NCI-H2029 (cell line): ENCODE data around the gene SMURF2.
A peak's percentile ranks its signal among the peaks of the same experiment; 100 is the strongest.
"Not testable (repeated sequence)": the region's sequence is repeated elsewhere in the genome, so short reads cannot be mapped to it uniquely, and the experiment has no call there.

Experiments
- DNase-seq: peaks from one replicate; lab custom pipeline; 2025; lab: John Stamatoyannopoulos, UW

Gene SMURF2

DNA sequence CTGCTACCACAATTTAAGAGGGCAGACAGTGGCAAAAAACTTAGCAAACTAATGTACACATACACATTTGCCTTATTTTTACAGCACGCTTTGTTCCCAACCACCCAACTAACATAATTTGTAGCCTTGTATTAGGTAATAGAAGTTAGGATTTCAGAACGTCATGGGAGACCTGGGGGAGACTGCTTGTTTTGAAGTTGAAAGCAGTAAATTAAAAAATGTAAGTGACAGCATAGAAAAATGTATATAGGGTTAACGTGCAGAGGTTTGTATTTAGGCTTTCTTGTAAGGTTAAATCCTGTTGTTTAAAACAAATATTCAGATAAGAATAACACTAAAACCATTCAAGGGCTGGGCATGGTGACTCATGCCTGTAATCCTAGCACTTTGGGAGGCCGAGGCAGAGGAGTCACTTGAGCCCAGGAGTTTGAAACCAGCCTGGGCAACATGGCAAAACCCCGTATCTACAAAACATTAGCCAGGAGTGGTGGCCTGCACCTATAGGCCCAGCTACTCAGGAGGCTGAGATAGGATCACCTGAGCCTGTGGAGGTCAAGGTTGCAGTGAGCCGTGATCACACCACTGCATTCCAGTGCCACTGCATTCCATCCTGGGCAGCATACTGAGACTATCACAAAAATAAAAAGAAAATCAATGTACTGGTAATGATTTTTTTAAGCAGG is 2.3 kb upstream of the SMURF2 start:
- DNase-seq, result not testable (repeated sequence)

DNA sequence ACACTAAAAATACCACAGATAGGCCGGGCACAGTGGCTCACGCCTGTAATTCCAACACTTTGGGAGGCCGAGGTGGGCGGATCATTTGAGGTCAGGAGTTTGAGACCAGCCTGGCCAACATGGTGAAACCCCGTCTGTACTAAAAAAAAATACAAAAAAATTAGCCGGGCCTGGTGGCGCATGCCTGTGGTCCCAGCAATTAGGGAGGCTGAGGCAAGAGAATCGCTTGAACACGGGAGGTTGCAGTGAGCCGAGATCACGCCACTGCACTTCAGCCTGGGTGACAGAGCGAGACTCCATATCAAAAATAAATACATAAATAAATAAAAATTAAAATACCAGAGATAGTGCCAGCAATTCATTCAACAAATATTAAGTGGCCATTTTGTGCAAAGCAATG is 1.7 kb upstream of the SMURF2 start:
- not testable (repeated sequence) for DNase-seq

DNA sequence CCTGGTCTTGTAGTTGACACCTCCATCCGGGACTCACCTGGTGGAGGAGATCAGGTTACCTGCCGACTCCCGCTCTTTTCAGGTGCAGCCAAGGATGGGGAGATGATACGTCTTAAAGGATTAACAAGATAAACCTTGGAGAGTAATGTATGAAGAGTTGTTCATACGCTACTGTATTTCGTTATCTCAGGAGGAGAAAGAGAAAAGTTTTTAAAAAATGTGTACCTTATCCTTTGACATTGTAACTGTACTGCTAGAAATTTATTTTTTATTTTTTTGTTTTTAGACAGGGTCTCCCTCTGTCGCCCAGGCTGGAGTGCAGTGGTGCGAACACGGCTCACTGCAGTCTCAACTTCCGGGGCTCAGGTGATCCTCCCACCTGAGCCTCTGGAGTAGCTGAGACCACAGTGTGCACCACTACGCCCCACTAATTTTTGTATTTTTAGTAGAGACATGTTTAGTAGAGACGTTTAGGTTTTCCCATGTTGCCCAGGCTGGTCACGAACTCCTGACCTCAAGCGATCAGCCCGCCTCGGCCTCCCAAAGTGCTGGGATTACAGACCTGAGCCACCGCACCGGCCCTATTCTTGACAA is 764 bp upstream of the SMURF2 start:
- DNase-seq, result no peak

- DNase-seq, result no peak
Measured at GRCh38 chr17:64661726-64661975, 456 bp downstream of the SMURF2 start.

DNA sequence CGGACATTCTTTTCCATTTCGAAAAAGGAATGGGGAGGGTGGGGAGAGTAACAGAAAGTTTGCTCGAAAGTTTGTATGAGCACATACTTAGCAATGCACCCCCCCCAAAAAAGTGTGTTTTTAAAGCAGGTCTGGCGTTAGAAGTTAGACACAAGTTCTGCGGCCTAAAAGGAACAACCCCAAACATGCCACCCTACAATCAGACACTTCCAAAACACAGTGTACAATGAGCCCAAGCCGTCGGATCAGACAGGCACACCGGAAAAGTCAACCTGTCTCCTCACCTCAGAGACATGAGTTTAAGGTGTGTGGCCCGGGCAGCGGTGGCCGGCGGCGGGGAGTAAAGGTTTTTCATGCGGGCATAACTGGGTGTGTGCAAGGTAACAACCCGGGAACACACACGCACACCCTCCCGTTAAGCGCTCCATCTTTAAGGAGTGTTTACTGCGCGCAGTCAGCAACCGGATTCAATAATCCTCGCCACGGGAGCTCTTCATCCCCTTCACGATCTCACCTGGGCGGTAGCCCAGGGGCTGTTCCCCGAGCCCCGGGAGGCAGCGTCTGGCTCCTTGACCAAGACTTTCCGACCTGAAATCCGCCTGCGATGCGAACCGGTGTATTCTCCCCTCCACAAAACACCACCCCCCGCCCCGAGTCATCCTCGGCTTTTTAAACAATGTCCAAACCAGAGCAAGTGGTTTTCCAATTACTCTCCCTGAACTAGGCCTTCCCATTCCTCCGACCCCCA is 955 bp downstream of the SMURF2 start:
- not testable (repeated sequence) for DNase-seq

- not testable (repeated sequence) for DNase-seq
Measured at GRCh38 chr17:64660195-64660977, 1.7 kb downstream of the SMURF2 start.

DNA sequence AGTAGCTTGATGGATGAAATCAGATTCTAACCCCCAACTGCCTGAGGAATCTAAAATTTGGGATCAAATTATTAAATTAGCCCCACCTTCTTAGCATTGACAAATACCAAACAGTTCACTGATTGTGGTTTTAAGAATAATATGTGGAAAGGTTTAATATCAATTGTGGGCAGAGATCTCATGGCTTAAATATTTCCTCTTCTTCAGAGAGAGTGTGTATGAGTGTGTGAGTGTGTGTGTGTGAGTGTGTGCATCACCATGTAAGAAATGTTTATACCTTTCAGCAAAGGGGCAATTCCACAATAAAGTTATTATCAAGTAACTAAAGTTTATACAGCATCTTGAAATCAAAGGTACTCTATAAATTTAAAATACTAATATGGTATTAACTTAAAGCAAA is 3.2 kb downstream of the SMURF2 start:
- DNase-seq, result no peak

GRCh38 chr17:64657610-64658125 is 4.4 kb downstream of the SMURF2 start:
- no peak for DNase-seq

GRCh38 chr17:64655704-64656103 is 6.4 kb downstream of the SMURF2 start:
- no peak for DNase-seq

- DNase-seq, result no peak
Measured at GRCh38 chr17:64653985-64654355, 8.1 kb downstream of the SMURF2 start.

GRCh38 chr17:64653325-64653984 is 8.7 kb downstream of the SMURF2 start:
- no peak for DNase-seq

GRCh38 chr17:64651889-64652288 is 10.2 kb downstream of the SMURF2 start:
- DNase-seq, result no peak

DNA sequence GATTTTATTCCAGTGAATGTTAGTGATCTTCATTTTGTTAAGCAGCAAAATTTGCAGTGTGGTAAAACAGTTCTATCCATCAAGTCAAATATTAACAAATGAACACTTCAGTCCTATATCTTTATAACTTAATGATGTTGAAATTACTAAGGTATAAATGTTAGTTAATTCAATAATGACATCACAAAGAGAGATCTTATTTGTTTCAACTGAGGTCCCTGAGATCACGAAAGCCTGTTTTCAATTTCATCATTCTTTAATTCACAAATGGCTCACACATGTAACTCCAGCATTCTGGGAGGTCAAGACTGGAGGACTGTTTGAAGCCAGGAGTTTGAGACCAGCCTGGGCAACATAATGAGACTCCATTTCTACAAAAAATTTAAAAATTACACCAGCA is 13.9 kb downstream of the SMURF2 start:
- DNase-seq, result no peak

DNA sequence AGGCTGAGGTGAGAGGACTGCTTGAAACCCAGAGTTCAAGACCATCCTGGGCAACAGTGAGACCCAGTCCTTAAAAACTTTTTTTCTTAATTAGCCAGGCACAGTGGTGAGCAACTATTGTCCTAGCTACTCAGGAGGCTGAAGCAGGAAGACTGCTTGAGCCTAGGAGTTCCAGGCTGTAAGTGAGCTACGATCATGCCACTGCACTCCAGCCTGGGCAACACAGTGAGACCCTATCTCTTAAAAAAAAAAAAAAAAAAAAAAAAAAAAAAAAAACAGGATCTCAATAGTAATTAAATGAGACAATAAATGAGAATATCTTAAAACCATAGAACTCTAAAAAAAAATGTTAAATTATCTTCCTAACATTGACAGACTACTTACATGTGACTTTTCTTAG is 14.3 kb downstream of the SMURF2 start:
- no peak for DNase-seq

GRCh38 chr17:64639516-64639915 is 22.6 kb downstream of the SMURF2 start:
- no peak for DNase-seq

DNA sequence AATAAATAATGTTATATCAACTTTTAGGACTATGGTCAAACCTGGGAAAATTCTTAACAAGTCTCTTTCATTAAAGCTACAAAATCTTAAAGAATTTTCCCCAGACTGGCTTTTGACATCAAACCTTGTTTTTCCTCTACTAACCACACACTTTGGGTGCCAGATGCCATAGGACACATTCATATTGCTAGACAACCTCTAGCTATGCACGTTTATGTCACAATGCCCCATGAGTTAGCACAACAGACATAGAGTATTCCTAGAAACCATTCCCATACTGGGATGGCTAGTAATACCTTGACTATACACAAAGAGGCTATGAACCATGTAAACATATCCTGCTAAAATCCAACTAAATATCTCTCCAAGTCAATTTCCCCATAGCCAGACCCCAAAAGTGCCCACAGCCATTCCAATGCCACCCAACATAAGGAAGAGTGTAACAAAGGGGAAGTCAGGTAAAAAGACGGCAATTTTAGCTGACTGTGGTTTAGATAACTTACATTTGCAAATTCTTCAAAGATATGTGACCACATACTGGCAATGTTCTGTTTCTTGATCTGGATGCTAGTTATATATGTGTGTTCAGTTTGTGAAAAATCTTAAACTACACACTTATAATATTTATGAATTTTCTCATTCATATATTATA is 23.4 kb downstream of the SMURF2 start:
- no peak for DNase-seq

DNA sequence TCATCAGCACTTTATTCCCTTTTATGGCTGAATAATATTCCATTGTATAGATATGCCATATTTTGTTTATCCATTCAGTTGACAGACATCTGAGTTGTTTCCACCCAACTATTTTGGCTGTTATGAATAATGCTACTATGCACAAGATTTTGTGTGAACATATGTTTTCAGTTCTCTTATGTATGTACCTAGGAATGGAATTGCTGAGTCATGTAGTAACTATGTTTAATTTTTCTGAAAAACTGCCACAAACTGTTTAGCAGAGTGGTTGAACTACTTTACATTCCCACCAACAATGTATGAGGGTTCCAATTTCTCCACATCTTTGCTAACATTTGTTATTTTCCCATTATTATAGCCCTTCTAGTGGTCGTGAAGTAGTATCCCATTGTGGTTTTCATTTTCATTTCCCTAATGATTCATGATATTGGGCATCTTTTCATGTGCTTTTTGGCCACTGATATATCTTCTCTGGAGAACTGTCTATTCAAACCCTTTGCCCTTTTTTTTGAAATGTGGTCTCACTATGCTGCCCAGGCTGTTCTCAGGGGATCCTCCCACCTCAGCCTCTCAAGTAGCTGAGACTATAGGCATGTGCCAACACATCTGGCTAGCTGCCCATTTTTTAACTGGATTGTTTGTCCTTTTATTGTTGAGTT is 26.3 kb downstream of the SMURF2 start:
- peak; percentile 9 for DNase-seq

GRCh38 chr17:64634218-64634617 is 27.9 kb downstream of the SMURF2 start:
- DNase-seq, result no peak

DNA sequence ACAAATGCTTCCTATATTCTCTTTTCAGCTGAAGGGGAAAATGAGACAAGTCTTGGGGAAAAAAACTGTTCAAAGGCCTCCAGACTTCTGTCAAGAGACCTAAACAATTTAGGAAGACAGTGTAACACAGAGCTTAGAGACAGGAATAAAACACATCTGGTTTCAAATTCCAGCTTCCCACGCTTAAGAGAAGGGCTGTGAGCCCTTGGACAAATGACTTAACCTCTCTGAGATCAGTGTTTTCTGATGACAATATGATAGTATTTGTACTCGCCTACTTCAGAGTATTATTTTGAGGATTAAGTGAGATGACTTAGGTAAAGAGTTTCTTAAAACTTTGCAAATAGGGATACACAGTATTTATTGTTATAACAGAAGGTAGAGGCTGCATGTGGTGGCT is 29.5 kb downstream of the SMURF2 start:
- DNase-seq, result no peak

- no peak for DNase-seq
Measured at GRCh38 chr17:64632194-64632593, 29.9 kb downstream of the SMURF2 start.
